Central memory CD4-positive, alpha-beta T cell (primary cell): ENCODE measurements around the gene FST.

Source experiments
- DNase-seq: peaks from one replicate; pipeline ENCODE4 v3.0.0; 2022
- total RNA-seq, 3 experiments: gene quantifications; one replicate each; lab custom pipeline; 2026; lab: John Stamatoyannopoulos, UW

The FST gene, protein sequence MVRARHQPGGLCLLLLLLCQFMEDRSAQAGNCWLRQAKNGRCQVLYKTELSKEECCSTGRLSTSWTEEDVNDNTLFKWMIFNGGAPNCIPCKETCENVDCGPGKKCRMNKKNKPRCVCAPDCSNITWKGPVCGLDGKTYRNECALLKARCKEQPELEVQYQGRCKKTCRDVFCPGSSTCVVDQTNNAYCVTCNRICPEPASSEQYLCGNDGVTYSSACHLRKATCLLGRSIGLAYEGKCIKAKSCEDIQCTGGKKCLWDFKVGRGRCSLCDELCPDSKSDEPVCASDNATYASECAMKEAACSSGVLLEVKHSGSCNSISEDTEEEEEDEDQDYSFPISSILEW
- 0.16 to 1.1 (median 0.58) reads per million in 3 experiments for total RNA-seq

DNA sequence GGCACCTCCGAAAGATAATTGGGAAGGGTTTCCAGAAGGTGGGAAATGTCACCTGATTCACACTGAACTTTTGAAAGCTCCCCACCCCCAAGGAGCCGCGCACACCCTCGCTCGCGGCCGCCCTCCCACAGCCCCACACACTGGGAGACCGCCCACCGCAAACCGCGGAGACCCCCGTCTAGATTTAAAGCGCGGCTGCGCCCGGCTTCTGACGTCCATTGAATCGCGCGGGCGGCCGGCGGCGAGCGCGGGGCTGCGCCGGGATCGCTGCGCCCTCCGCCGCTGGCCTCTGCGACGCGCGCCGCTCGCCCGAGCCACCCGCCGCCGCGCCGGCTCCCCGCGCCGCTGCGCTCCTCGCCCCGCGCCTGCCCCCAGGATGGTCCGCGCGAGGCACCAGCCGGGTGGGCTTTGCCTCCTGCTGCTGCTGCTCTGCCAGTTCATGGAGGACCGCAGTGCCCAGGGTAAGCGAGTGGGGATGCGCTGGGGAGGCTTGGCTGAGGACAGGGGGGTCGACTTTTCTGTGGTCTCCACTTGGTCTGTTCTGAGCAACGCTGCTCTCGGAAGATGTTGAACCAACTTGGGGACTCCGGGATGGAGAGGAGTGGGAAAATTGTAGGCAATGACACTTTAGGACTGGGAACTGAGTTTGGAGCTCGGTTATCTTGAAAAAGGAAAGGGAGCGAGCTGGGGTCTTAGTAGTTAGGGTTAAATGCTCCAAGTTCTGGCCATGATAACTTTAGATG is at the start of gene FST:
FST (plus strand) TSS at position 214 of the 743 bp plus-strand sequence; CDS start at position 377, 163 bp downstream.
- DNase-seq = no peak

DNA sequence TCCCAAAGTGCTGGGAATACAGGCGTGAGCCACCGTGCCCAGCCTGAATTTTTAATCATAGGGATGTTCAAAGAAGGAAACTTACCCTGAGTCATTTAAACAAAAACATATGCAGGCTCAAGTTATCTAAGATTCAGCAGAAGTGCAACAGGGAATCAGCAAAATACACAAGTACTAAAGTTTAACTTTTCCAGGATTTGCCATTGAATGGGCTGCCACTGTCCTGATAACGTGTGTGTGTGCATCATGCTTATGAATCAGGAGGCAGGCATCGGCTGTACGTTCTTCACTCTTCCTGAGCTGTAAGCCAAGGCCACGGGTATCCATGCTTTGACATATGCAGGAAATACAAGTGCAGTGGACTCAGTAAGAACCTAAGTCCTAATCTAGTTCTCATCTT is 48.8 kb upstream of the FST start:
- no peak for DNase-seq

GRCh38 chr5:53433026-53433425 is 47.4 kb upstream of the FST start:
- DNase-seq = no peak

DNA sequence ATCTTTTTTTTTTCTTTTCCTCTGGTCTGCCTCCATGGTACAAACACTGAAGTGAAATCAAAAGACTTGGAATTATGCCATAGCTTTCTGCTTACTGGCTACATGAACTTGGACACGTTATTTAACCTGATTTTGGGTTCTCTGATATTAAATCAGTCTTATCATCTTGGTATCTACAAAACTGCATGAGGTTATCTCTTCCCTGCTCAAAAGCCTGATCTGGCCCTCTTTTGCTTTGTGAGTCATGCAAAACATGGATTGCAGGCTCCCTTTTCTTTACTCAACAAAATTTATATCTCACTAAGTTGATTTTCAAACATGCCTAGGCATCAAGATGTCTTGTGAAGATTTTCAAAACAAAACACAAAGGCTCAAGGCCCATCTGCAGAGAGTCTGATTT is 45.9 kb upstream of the FST start:
- no peak for DNase-seq

DNA sequence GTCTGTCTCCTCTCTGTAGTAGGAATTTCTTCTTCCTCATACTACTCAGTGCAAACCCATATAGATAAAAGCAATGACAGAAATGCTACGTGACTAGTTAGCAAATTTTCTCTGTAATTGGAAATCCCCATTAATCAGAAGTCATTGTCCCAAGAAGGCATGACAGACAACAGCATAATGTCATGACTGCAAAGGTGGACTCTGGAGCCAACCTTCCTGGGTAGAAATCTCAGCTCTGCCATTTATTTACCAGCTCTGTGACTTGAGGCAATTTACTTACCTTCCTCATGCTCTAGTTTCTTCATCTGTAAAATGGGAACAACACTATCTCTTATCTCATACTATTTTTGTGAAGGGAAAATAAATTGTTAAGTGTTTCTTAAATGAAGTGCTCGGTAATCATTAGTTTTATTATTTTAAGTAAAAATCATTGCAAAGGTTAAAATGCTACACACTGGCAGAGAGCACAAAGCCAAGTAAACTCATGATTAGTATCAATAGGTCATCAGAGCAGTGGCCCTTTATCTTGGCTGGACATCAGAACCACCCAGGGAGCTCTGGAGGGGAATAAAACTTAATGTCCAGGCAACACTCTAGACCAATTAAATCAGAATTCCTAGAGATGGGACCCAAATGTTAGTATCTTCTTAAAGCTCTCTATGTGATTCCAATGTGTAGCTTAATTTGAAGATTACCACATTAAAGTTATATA is 43.8 kb upstream of the FST start:
- DNase-seq = no peak

GRCh38 chr5:53438079-53438478 is 42.4 kb upstream of the FST start:
- no peak for DNase-seq

DNA sequence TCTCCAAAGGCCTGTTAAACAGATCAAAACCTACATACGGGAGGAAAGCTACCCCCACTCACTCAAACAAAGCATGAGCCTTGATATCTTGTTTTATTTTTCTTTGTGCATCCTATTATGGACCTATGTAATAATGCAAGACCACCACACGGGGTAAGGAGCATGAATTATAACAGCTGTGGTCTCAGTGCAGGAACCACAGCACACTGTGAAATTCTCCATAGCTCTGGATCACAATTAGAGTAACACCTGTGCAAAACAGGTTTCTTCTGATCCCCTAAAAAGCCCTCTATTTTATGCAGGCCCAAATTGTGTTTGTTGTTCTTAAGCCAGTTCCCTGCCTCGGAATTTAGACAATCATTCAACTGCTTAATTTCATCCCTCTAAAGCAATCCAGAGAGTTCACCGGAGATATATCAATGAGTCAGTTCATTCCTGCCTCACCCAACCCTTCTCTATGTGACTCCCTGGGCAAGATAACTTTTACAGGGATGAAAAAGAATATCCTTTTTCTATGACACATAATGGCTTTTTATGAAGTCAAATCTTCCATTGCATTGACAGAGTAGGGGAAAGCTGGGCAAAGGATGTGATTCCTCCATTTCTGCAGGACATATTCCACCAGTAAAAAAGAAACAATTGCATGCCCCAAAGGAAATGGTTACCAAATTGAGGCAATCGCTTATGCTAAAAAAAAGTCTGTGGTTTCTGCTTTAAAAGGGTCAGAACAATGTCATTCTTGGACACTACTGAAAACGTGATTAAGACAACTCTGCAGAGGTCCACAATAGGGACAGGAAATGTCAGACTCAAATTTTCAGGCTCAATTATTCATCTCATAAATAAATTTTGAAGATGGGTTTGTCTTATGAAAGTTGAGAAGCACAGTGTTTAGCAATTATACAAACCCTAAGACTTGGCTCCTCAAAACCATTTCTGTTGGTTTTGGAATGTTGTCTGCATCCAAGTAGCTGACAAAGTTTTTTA is 41.6 kb upstream of the FST start:
- DNase-seq = no peak

GRCh38 chr5:53442961-53443360 is 37.5 kb upstream of the FST start:
- DNase-seq = no peak

DNA sequence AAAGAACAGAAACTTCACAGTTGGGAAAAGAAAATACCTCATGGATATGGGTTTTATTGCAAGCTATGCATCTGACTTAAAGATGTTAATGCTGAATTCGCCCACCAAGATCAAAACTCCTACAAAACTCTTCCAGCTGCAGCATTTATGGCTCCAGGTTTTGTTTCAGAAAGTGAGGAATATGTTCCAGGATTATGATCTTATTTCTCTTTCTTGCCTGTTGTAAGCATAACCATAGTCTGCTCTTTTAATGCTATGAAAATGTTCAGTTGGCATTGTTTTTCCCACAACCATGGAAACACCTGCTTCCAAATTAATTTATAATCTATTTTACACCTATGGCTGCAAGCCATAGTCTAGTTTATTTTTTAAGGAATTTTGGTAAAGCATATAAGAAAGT is 34.9 kb upstream of the FST start:
- DNase-seq = no peak

GRCh38 chr5:53446908-53447307 is 33.5 kb upstream of the FST start:
- no peak for DNase-seq

- no peak for DNase-seq
Measured at GRCh38 chr5:53448851-53449250, 31.6 kb upstream of the FST start.

DNA sequence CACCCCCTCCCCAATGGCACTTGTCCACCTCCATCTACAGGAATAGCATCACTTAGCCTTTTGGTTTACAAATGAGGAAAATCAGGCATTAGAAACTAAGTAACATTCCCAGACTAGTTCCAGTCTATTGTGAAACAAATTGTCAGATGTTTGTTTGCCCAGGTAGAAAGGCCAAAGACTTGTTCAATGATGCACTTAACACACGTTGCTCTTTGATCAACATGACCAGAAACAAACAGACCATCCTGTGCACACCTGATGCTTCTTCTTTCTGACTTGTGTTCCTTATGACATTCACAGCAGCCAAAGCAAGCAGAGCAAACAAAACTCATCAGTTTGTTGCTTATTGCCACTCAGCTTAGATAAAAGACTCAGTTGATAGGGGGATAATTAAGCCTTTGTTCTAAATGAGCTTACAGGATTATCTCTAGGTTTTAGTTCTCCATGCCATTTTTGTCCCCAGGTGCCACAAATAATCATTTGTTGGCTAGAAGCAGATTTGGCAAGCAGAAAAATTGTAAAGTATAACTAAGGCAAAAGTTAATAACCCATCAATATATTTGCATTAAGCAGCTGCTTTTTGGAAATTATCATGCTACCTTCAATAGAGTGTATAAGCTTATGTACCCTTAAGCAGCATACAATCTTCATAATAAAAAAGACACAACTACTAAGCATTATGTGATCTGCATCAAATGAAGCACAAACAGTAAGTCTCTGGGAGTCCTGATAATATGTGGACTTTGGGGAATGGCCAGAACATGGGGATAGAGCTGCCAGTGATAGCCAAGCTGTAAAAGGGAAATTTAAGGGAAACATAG is 26.3 kb upstream of the FST start:
- no peak for DNase-seq

GRCh38 chr5:53454719-53455000 is 25.8 kb upstream of the FST start:
- DNase-seq = no peak

DNA sequence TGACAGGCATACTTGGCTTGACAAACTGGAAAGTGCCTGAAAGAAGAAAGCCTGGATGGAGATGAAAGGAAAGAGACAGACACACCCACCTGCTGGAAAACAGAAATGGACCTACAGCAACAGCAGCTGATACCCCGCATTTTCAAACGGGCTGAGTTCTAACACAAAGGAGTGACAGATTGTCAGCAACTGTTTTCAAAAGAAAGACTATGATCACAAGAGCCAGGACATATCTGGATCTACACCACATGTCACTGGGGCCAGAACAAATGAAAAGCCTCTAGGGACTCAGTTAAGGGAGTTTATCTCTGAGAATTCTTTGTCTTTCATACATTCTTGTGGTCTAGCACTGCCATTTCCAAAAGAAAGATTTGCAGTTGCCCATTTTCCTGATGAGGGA is 24.1 kb upstream of the FST start:
- DNase-seq = no peak

GRCh38 chr5:53463909-53464621 is 16.4 kb upstream of the FST start:
- DNase-seq = no peak

GRCh38 chr5:53464722-53465121 is 15.7 kb upstream of the FST start:
- no peak for DNase-seq

DNA sequence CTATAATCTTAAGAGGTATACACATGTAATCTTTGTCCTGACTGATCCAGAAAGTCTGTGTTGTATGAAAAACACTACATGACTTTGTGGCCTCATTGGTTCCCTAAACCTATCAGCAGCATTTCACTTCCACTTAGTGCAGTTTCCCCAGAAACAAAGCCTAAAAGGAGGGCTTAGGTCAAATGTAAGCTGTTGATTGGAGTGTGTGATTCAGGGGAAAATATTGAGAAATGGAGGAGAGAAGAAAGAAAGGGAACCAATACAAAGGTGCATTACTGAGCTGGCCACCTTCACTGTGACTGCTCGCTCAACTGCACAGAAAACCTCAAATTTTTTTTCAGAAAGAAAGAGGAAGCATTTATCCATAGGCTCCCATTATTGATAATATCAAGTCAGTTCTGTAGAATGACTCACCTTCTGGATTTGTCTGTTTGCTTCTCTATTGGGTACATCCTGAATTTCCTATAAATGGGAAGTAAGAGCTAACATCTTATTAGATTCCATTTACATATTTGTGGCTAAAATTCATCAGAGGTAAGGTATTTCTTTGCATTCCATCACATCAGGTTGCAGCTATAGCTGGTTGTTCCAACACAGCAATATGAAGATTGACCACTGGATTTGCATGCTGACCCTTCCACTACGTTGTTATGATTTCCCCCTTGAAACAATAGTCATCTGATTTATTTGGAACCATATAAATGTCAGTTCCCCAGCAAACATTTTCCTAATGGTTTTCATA is 10.3 kb upstream of the FST start:
- no peak for DNase-seq

DNA sequence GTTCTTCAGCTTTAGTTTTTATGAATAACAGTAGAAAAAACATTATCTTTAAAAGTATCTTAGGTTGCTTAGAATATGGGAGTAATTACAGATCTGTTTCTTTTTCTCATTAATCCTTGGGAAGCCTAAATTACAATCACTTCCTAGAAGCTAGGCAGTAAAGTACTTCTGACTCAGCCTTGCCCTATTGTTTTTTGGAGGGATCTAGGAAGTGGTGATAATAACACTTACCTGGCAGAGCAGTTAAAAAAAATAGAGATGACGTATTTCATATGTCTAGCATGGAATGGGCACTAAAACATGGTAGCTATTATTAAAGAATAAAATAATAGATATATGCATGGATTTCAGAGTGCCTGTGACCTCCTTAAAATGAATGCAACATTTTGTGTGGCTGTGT is 8.2 kb upstream of the FST start:
- no peak for DNase-seq

GRCh38 chr5:53472720-53473510 is 7.5 kb upstream of the FST start:
- DNase-seq = no peak
